GM23338 (cell line): ENCODE measurements around the gene PMCH. TPM values are rescaled to one million over a fixed set of nuclear protein-coding genes. Genes with fewer than 3 reads are reported as not detected.
"Not testable (repeated sequence)": the region's sequence is repeated elsewhere in the genome, so short reads cannot be mapped to it uniquely, and the experiment has no call there.

Experiments used
- ATAC-seq: fragments of 200-7000 bp; cut with Tn5 transposase; 3 replicates; pipeline ENCODE4 v1.9.1; 2020
- DNase-seq: peaks from one replicate; pipeline ENCODE4 v3.0.0-alpha.2; 2015; ENCODE audit warnings: low spot score
- H2AFZ ChIP-seq: fragments of 200-600 bp; sonication (generic); 2 replicates; pipeline ENCODE4 v1.8.0; 2016; ENCODE audit warnings: antibody characterized with exemption, mild to moderate bottlenecking, moderate library complexity
- H3F3A ChIP-seq: fragments of 200-600 bp; sonication (generic); replicated peaks from 2 replicates; pipeline ENCODE4 v1.8.0; 2017; ENCODE audit warnings: antibody characterized with exemption, mixed run types, low read depth
- H3K27ac ChIP-seq: fragments of 200-600 bp; sonication (generic); 2 replicates; pipeline ENCODE4 v1.6.1; 2016; ENCODE audit warnings: low read depth
- H3K27me3 ChIP-seq: fragments of 200-600 bp; sonication (generic); 2 replicates; pipeline ENCODE4 v1.8.0; 2016; ENCODE audit warnings: mild to moderate bottlenecking, mixed run types, moderate library complexity; ENCODE audit not compliant: insufficient read depth
- H3K36me3 ChIP-seq: fragments of 200-600 bp; sonication (generic); 2 replicates; pipeline ENCODE4 v1.8.0; 2016; ENCODE audit warnings: mild to moderate bottlenecking; ENCODE audit not compliant: insufficient read depth
- H3K4me1 ChIP-seq: fragments of 200-600 bp; sonication (generic); 2 replicates; pipeline ENCODE4 v1.8.0; 2016; ENCODE audit warnings: mild to moderate bottlenecking, moderate library complexity; ENCODE audit not compliant: insufficient read depth
- H3K4me2 ChIP-seq: fragments of 200-600 bp; sonication (generic); 2 replicates; pipeline ENCODE4 v1.7.1; 2017; ENCODE audit warnings: mixed run types
- H3K4me3 ChIP-seq: fragments of 200-600 bp; sonication (generic); 2 replicates; pipeline ENCODE4 v1.6.1; 2016; ENCODE audit warnings: mixed run types
- H3K79me2 ChIP-seq: fragments of 200-600 bp; sonication (generic); replicated peaks from 2 replicates; pipeline ENCODE4 v1.8.0; 2017; ENCODE audit warnings: mild to moderate bottlenecking; ENCODE audit not compliant: insufficient read depth
- H3K9me2 ChIP-seq: fragments of 200-600 bp; sonication (generic); 2 replicates; pipeline ENCODE4 v1.8.0; 2017; ENCODE audit not compliant: insufficient read depth
- H4K20me1 ChIP-seq: fragments of 200-600 bp; sonication (generic); replicated peaks from 2 replicates; pipeline ENCODE4 v1.8.0; 2017; ENCODE audit warnings: mild to moderate bottlenecking; ENCODE audit not compliant: insufficient read depth
- H3K27ac Mint-ChIP-seq: 2 replicates; pipeline ENCODE4 v1.8.0; 2020; ENCODE audit warnings: inconsistent platforms, mild to moderate bottlenecking, moderate library complexity, mixed read lengths
- H3K27me3 Mint-ChIP-seq: 3 replicates; pipeline ENCODE4 v1.8.0; 2022; ENCODE audit warnings: low read depth, mild to moderate bottlenecking, moderate library complexity, mixed read lengths, inconsistent platforms; ENCODE audit not compliant: insufficient read depth, poor library complexity
- H3K36me3 Mint-ChIP-seq: 3 replicates; pipeline ENCODE4 v1.8.0; 2021; ENCODE audit warnings: low read depth, mild to moderate bottlenecking, inconsistent platforms, moderate library complexity, mixed read lengths
- H3K4me1 Mint-ChIP-seq: 3 replicates; pipeline ENCODE4 v1.8.0; 2020; ENCODE audit warnings: mild to moderate bottlenecking, inconsistent platforms, mixed read lengths
- H3K4me3 Mint-ChIP-seq: 3 replicates; pipeline ENCODE4 v1.8.0; 2021; ENCODE audit warnings: moderate library complexity, mild to moderate bottlenecking, inconsistent platforms, mixed read lengths
- H3K9me3 Mint-ChIP-seq: 3 replicates; pipeline ENCODE4 v1.8.0; 2020; ENCODE audit warnings: moderate library complexity, mild to moderate bottlenecking, inconsistent platforms, mixed read lengths
- CREB1 ChIP-seq: fragments of 250-450 bp; sonication (Bioruptor Pico); IDR thresholded peaks from 2 replicates; pipeline ENCODE4 v1.5.0; 2020; ENCODE audit warnings: low read depth, mild to moderate bottlenecking, moderate library complexity
- EZH2 ChIP-seq: fragments of 200-600 bp; sonication (generic); IDR thresholded peaks from one replicate; pipeline ENCODE4 v1.8.0; 2017; ENCODE audit warnings: antibody characterized with exemption, mild to moderate bottlenecking, low read depth; ENCODE audit not compliant: unreplicated experiment
- EZH2phosphoT487 ChIP-seq: fragments of 200-600 bp; sonication (generic); IDR thresholded peaks from one replicate; pipeline ENCODE4 v1.8.1; 2018; ENCODE audit warnings: antibody characterized with exemption; ENCODE audit not compliant: unreplicated experiment
- JUNB ChIP-seq: IDR thresholded peaks from one replicate; pipeline ENCODE4 v1.6.1; 2016; ENCODE audit warnings: antibody characterized with exemption; ENCODE audit not compliant: unreplicated experiment
- STAT1 ChIP-seq: IDR thresholded peaks from one replicate; pipeline ENCODE4 v1.6.1; 2016; ENCODE audit warnings: antibody characterized with exemption; ENCODE audit not compliant: unreplicated experiment
- long read RNA-seq: library from polyadenylated mRNA; unstranded; transcript quantifications from one replicate; pipeline ENCODE4 v2.0.0, GENCODE V29; 2020; ENCODE audit not compliant: unreplicated experiment
- polyA plus RNA-seq: library from polyadenylated mRNA; unstranded; fragments of >200 nt; fragmentation: Nextera tagmentation; extraction: Ambion mirVana; gene quantifications from 2 replicates; pipeline ENCODE4 v1.2.1, GENCODE V29; 2016
- total RNA-seq: library from RNA; depleted of rRNA; stranded (reverse); fragments of >200 nt; shearing (Covaris generic); gene quantifications from 2 replicates; pipeline ENCODE4 v1.2.3, GENCODE V29; 2014; rRNA removed
- TF ChIP-seq, protein P1 (sequence below): IDR thresholded peaks from 2 replicates; pipeline ENCODE4 v1.6.1; 2016; ENCODE audit warnings: antibody characterized with exemption

Gene PMCH
- total RNA-seq, result not detected in 2 replicates
- 0.64 and 1.1 TPM in 2 replicates for polyA plus RNA-seq
- long read RNA-seq, result 0 reads

DNA sequence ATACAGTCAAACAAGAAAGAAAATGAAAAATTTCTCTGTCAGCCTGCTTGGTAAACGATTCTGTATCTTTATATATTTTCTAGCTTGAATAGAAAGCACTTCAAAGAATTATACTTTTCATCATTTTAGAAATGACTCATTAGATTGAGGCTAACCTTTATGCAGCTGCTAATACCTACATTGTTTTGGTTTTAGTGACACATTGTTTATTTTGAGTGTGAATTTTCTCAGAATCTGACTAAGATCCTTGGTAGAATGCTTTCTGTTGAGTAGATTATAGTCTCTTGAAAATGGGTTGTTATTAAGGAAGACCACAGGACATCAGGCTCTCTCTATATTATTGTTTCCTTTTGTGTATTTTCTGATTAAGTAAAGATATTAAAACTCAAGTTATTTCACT lies at the start of gene PMCH:
Gene PMCH (minus strand): TSS at position 45 of the 400 bp plus-strand sequence. CDS start 63 bp downstream, outside the sequence.
- H3K9me2 ChIP-seq, result no peaks in the 10 kb centered on the region
- no peaks in the 10 kb centered on the region; the same call in 1 of the 2 replicates for H3K36me3 ChIP-seq
- no peaks in the 10 kb centered on the region for H3K27me3 ChIP-seq
- Mint-ChIP-seq H3K4me3 (no peak within 1 kb of the TSS), H3K27ac (no peak within 1 kb of the TSS), H3K36me3 (peaks cover 3% of the 10 kb centered on the region; the same call in 2 of the 3 replicates), H3K27me3 (peaks cover 2% of the 10 kb centered on the region), H3K9me3 (no peaks in the 10 kb centered on the region), H3K4me1 (no peaks in the 10 kb centered on the region)
- H3K4me2 ChIP-seq, result no peak within 1 kb of the TSS
- no peak within 1 kb of the TSS for H3K27ac ChIP-seq
- H3K4me3 ChIP-seq, result no peak within 1 kb of the TSS
- no peaks in the 10 kb centered on the region for H3K79me2 ChIP-seq
- H3K4me1 ChIP-seq, result no peaks in the 10 kb centered on the region
- H3F3A ChIP-seq, result no peaks in the 10 kb centered on the region
- H2AFZ ChIP-seq, result no peak within 1 kb of the TSS
- no peak for TF ChIP-seq EZH2
- TF ChIP-seq EZH2phosphoT487, result no peak
- ATAC-seq (no peak), DNase-seq (no peak)
- H4K20me1 ChIP-seq, result no peaks in the 10 kb centered on the region

DNA sequence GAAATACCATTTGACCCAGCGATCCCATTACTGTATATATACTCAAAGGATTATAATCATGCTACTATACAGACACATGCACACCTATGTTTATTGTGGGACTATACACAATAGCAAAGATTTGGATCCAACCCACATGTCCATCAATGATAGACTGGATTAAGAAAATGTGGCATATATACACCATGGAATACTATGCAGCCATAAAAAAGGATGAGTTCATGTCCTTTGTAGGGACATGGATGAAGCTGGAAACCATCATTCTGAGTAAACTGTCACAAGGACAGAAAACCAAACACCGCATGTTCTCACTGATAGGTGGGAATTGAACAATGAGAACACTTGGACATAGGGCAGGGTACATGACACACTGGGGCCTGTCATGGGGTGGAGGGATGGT lies 43.2 kb upstream of the PMCH start:
- H3F3A ChIP-seq, H3K9me2 ChIP-seq, H4K20me1 ChIP-seq, H3K79me2 ChIP-seq, H3K27me3 ChIP-seq, H3K4me1 ChIP-seq, H3K27ac Mint-ChIP-seq, H3K36me3 ChIP-seq, H3K36me3 Mint-ChIP-seq, H3K27me3 Mint-ChIP-seq, H3K4me1 Mint-ChIP-seq, H3K4me3 ChIP-seq, H3K27ac ChIP-seq, DNase-seq, ATAC-seq, H3K4me2 ChIP-seq, H2AFZ ChIP-seq, H3K4me3 Mint-ChIP-seq: not testable (repeated sequence)
- peaks cover 22% of the 10 kb centered on the region for H3K9me3 Mint-ChIP-seq

DNA sequence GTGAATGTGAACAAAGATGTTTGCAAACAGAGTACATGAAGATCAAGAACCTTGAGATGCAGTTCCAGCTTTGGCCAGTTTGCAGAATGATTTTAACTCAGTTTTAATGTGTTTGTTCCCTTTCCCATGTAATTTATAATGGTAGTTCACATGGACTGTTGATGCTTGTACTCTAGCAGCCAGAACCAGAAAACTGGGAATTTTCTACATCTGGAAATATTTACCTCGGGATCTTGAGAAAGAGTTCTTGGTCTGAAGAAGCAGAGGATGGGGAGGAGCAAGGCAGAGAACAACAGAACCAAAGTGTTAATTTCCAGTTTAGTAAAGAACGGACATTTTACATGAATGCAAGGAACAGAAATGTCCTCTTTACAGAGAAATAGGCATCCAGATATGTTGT lies 37.0 kb upstream of the PMCH start:
- DNase-seq (no peak), ATAC-seq (no peak)
- no peak overlapping the region for H3K4me3 Mint-ChIP-seq
- peaks cover 9% of the 10 kb centered on the region; the same call in 1 of the 2 replicates for H3K4me1 ChIP-seq
- H3K4me3 ChIP-seq, result no peak overlapping the region
- H3K9me3 Mint-ChIP-seq, result peaks cover 20% of the 10 kb centered on the region
- H3K9me2 ChIP-seq, result 0 out of 2 replicates have a peak, but pooled peaks cover 6% of the 10 kb centered on the region
- H3K4me2 ChIP-seq, result no peak overlapping the region
- H3K27me3 ChIP-seq, result no peaks in the 10 kb centered on the region
- no peaks in the 10 kb centered on the region for H4K20me1 ChIP-seq
- no peaks in the 10 kb centered on the region for H3F3A ChIP-seq
- H3K79me2 ChIP-seq, result no peaks in the 10 kb centered on the region
- peaks cover 3% of the 10 kb centered on the region; the same call in 1 of the 3 replicates for H3K36me3 Mint-ChIP-seq
- no peak overlapping the region for H3K27ac Mint-ChIP-seq
- H3K27ac ChIP-seq, result no peak overlapping the region
- H3K36me3 ChIP-seq, result no peaks in the 10 kb centered on the region
- H3K27me3 Mint-ChIP-seq, result no peaks in the 10 kb centered on the region
- H2AFZ ChIP-seq, result no peak overlapping the region
- peaks cover 15% of the 10 kb centered on the region; the same call in 2 of the 3 replicates for H3K4me1 Mint-ChIP-seq
- TF ChIP-seq, protein P1, sequence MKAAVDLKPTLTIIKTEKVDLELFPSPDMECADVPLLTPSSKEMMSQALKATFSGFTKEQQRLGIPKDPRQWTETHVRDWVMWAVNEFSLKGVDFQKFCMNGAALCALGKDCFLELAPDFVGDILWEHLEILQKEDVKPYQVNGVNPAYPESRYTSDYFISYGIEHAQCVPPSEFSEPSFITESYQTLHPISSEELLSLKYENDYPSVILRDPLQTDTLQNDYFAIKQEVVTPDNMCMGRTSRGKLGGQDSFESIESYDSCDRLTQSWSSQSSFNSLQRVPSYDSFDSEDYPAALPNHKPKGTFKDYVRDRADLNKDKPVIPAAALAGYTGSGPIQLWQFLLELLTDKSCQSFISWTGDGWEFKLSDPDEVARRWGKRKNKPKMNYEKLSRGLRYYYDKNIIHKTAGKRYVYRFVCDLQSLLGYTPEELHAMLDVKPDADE, result no peak
- TF ChIP-seq JUNB (no peak), STAT1 (no peak), CREB1 (CRISPR knock-in tag) (no peak)
